Hematopoietic multipotent progenitor cell treated with erythropoietin and hydrocortisone succinate and interleukin-3 and kit ligand, for 8 days (in vitro differentiated cells): ENCODE data around the gene LMTK2.

Experiments
- DNase-seq: peaks from one replicate; pipeline ENCODE4 v3.0.0-alpha.2; 2015

The LMTK2 gene

GRCh38 chr7:98106647-98107312 is at the start of gene LMTK2:
TSS of gene LMTK2 (plus strand) at chr7:98106862. CDS start at chr7:98107178, 316 bp downstream.
- DNase-seq: peak; percentile 91

DNA sequence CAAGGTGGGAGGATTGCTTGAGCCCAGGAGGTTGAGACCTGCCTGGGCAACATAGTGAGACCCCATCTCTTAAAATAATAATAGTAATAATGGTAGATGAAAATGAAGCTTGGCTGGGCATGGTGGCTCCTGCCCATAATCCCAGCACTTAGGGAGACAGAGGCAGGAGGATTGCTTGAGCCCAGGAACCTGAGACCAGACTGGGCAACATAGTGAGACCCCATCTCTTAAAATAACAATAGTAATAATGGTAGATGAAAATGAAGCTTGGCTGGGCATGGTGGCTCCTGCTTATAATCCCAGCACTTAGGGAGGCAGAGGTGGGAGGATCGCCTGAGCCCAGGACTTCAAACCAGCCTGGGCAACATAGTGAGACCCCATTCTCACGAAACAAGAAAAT is 49.5 kb upstream of the LMTK2 start:
- no peak for DNase-seq

GRCh38 chr7:98058186-98058585 is 48.5 kb upstream of the LMTK2 start:
- DNase-seq: no peak

- DNase-seq: no peak
These were observed 42.4 kb upstream of the LMTK2 start for GRCh38 chr7:98064233-98064632.

DNA sequence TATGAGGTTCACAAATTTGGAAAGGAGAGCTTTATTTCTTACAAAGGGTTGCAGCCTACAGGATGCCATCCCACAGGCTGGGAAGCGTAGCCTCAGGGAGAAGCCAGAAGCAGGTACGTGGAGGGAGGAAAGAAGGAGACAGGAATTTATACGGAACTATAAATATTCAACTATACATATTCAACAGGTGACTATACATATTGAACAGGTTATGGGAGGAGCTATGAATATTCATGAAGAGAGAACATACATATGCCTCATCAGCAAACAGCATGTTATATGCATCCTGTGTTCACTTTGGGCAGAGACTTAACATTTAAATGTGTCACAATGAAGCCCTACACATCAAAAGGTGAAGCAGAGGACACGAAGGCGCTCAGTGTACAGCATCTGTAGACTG is 40.5 kb upstream of the LMTK2 start:
- DNase-seq: no peak

DNA sequence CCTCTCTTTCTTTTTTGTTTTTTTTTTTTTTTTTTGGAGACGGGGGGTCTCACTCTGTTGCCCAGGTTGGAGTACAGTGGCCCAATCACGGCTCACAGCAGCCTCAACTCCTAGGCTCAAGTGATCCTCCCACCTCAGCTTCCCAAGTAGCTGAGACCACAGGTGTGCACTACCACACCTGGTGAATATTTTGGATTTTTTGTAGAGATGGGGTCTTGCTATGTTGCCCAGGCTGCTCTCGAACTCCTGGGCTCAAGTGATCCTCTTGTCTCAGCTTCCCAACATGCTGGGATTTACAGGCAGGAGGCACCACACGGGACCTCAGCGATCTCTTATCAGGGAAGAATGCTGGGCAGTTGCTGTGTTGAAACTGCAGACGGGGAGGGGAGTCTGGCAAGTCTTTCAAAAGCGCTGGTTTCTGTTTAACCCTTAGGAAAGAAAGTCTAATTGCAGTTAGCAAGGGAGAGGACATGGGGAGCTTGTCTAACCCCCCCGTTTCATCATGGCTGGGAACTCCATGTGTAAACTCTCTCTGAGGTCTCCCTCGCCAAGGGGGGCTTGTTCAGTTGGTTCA is 39.6 kb upstream of the LMTK2 start:
- DNase-seq: no peak

GRCh38 chr7:98073047-98073446 is 33.6 kb upstream of the LMTK2 start:
- DNase-seq: no peak

DNA sequence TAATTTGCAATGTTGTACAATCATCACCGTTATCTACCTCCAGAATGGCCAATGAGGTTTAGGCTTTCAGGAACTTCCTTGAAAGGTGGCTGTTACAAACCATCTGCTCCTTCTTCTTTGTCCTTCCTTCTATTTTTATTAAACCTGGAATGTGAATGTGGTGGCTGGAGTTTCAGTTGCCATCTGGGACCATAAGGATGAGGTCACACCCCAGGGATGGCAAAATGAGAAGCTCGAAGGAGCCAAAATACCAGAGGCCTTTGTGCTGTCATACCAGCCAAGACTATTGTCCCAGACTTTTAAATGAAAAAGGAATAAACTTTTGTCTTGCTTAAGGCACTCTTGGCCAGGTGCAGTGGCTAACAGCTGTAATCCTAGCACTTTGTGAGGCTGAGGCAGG is 30.9 kb upstream of the LMTK2 start:
- DNase-seq: no peak

DNA sequence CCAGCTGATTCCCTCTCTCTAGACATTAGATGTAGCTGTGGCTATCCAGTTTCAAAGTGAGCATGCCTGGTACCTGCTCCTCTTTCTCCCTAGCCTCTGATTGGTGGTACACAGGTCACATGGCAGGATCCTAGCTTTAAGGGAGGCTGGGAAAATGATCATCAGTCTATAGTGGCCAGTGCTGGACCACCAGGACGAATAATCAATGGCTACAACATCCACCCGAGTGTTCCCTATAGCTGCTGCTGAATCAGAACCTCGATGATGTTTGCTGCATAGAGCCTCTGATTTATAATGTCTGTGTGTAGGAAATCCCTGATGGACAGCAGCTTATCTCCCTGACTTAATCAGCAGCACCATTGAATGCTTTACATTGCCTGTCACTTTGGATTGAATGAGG is 28.9 kb upstream of the LMTK2 start:
- DNase-seq: no peak

DNA sequence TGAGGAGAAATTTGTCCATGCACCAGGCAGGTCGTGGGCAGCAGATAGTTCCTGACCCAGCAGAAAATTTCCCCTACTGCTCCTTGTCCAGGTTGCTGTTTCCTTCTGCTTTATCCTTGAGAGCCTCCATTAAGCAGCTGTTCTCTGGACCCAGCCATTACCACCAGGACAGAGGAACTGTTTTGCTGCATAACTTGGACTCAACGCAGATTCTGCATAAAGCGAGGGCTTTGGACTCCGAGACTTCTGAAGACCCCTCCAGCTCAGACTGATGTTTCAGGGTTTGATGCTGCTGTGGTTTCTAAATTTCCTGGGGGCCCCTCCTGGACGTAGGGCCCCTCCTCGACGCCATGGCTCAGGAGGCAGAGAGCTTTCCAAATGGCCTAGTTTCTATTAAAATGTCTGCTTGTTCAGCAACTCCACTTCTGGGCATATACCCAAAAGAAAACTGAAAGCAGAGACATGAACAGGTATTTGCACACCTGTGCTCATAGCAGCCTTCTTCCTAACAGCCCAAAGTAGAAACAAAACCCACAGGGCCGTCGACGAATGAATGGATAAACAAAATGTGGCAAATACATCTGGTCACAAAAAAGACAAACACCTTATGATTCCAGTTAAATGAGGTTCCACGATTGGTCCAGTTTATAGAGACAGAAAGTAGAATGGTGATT is 28.3 kb upstream of the LMTK2 start:
- no peak for DNase-seq

DNA sequence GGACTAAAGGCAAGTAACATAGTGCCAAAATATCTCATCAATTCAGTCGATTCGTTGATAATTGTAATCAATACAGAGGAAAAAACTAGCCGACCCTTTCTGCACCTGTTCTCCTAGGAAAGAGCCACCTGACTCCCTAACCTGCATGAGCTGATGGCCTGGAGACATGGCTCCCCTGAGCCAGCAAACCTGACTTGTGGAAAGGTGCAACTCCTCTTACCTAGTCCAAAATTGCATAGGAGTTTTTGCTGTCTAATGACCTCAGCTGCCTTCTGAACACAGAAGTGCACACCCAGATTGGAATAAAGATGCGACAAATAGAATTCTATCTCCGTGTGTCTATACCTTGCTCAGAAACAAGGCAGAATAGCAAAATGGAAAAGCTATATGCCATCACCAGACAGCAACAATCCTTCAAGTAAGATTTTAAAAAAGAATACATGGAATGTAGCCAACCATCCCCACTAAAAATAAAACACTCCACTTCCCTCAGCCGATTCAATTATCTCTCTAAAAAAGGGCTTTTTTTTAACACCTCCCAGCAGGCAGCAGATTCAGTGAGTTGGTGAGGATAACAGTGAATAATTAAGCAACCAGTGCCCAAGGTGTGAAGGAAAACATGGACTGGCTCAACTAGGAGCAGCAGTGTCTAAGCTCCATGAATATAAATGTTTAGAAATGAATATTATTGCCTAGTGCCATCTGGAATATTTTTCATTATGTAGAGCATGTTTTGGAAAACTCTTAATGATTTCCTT is 26.6 kb upstream of the LMTK2 start:
- DNase-seq: no peak

- DNase-seq: no peak
These were observed 25.3 kb upstream of the LMTK2 start for GRCh38 chr7:98081319-98081718.

- DNase-seq: no peak
These were observed 22.0 kb upstream of the LMTK2 start for GRCh38 chr7:98084631-98085030.

DNA sequence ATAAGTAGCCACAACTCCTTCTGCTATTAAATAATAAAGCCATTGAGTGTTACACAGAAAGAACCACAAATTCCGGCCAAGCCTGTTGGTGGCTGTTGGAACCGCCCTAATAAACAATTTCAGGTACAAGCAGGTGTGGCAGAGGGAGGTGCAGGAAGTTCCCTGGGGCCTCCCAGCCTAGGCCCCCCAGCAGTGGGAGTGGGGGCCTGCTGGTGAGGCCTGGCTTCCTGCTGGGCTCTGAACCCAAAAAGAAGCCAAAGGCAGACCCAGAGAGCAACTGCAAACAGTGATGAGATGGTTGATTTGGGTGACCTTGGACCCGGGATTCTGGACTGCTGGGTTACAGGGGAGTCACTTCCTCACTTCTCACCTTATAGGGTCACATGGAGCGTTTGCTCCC is 21.0 kb upstream of the LMTK2 start:
- DNase-seq: no peak

DNA sequence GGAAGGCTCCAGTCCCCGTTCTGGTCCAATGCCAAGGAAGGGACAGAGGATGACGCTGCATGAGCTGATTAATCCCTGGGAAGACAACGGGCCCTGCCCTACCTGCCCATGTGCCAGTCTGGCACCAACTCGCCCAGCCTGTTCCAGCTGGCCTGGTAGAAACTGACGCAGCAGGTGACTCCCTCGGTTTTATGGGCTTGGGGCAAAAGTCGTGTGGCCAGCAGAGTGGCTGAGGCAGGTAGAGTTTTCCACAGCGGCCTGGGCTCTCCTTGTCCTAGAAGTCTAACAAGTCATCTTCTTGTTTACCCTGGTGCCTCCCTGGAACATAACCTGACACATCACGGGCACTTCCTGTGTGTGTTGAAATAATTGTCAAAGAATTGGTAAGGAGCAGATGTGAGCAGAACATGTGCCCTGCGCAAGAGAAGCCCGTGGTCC is 20.4 kb upstream of the LMTK2 start:
- DNase-seq: no peak

DNA sequence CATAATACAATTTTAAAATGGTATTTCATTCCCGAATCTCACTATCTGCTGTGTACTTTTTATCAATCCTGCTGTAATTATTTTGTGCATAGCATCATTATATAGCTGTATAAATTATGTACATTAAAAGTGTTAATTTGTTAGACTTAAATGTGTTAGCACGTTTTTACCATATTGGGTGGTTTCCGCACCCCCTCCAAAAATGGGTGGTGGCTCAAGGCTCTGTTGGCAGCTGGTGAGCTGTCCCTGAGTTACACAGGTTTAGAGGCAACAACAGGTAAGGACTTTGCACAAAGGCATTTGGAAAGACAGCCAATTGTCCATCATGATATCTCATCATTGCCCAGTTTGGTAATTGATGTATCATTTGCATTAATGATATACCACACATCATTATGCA is 18.6 kb upstream of the LMTK2 start:
- no peak for DNase-seq

DNA sequence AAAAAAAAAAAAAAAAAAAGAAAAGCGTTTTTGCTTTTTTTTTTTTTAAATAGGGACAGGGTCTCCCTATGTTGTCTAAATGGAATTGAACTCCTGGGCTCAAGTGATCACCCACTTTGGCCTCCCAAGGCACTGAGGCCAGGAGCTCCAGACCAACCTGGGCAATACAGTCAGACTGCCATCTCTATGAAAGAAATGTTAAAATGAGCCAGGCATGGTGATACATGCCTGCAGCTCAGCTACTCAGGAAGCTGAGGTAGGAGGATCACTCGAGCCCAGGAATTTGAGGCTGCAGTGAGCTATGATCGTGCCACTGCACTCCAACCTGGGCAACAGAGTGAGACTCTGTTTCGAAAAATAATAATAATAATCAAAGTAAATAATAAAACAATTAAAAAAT is 16.5 kb upstream of the LMTK2 start:
- DNase-seq: no peak

- no peak for DNase-seq
These were observed 15.6 kb upstream of the LMTK2 start for GRCh38 chr7:98091061-98091460.

DNA sequence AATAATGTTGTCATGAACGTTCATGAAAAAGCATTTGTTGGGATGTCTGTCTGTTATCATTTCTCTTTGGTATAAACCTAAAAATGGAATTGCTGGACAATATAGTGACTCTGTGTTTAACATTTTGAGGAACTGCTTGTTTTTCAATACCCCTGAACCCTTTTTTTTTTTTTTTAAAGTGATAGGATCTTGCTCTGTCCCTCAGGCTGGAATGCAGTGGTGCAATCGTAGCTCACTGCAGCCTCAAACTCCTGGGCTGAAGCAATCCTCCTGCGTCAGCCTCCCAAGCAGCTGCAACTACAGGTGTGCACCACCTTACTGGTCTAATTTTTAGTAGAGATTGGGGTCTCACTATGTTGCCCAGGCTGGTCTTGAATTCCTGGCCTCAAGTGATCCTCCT is 15.1 kb upstream of the LMTK2 start:
- DNase-seq: no peak

DNA sequence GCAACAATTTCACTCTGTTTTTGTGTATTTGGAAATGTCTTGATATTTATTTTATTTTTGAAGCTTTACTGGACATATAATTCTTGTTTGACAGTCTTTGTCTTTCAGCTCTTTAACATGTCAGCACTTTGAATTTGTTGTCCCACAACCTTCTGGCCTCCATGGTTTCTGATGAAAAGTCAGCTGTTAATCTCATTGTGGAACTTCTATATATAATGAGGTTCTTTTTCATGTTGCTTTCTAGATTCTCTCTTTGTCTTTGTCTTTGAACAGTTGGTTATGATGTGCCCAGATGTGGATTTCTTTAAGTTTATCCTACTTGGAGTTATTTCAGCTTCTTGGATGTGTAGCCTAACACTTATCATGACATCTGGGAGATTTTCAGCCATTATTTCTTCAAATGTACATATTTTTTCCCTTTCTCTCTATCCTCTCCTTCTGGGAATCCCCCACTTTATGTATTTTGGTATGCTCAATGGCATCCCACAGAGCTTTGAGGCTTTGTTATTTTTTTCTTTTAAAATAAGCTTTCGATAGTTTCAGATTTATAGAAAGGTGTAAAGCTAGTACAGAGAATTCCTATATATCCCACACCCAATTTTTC is 9.5 kb upstream of the LMTK2 start:
- no peak for DNase-seq

- DNase-seq: no peak
These were observed 6.6 kb upstream of the LMTK2 start for GRCh38 chr7:98100088-98100487.

DNA sequence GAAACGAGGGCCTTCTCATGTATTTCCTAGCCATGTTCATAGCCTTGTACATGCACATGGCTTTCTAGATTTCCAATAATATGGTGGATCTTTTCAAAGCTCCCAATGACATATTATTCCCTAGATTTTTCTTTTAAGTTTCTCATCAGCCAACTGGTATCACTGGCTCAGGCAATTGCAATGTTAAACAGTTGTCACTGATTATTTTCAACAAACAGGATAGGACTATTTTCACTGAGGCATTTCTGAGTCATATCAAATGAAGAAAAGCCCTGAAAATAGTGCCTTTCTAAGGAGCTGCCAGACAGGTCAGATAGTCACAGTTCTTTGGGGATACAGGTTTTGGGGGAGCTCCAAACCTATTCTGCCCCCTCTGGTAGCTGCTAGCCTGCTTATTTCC is 4.5 kb upstream of the LMTK2 start:
- DNase-seq: no peak

DNA sequence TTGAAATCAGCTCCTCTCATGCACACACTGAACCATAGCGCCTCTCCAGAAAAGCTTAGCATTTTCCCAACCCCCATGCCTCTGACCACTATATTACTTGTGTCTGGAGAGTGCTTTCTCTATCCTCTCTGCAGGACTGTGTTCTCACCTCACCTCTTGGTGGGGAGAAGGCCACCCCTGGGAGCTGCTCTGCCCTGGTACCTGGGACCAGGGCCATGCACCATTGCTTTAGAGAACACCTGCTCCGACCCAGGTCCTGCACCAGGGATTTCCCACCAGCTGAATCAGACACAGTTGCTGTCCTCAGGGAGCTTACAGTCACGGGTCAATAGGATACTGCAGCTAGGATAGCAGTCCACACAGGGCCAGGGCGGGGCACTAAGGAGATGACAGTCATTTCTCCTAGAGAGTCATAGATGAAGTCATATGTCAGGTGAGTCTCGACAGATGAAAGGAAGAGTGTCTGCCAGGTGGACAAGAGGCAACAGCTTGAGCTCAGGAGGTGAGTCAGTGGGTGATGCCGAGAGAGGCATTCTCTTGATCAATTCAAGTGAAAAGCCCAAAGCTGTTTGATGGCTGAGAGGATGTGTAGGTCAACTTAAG is 619 bp upstream of the LMTK2 start:
- no peak for DNase-seq
